Breast epithelium (tissue), 4 donors: Measurements from ENCODE around the gene CDC123. TPM values are rescaled to one million over a fixed set of nuclear protein-coding genes. Genes with fewer than 3 reads are reported as not detected.

Experiments
- DNase-seq, 2 donors: peaks; one replicate each; pipeline ENCODE4 v3.0.0-alpha.2; 2019; ENCODE audit warnings: low spot score in 2 of 2
- H3K27ac ChIP-seq, 2 donors: fragments of 200-600 bp; sonication (generic) in 1 of 2; one replicate each; pipeline ENCODE4 v1.5.1; 2016 to 2019; ENCODE audit warnings: mild to moderate bottlenecking in 1 of 2
- H3K27me3 ChIP-seq, 2 donors: fragments of 200-600 bp; sonication (generic) in 1 of 2; one replicate each; pipeline versions ENCODE4 v1.5.1 to v1.6.0; 2017 to 2019; ENCODE audit warnings: control low read depth in 1 of 2, mild to moderate bottlenecking in 1 of 2
- H3K36me3 ChIP-seq: fragments of 200-600 bp; one replicate; pipeline ENCODE4 v1.5.1; 2019
- H3K4me1 ChIP-seq, 2 donors: fragments of 200-600 bp; sonication (generic); one replicate each; pipeline ENCODE4 v1.5.1; 2016 to 2019; ENCODE audit warnings: control low read depth in 1 of 2
- H3K4me3 ChIP-seq, 3 donors: fragments of 200-600 bp; sonication (generic); 1 replicate in 2 of 3; 2 replicates in 1 of 3; pipeline ENCODE4 v1.5.1; 2016 to 2019; ENCODE audit warnings: mild to moderate bottlenecking in 3 of 3, moderate library complexity in 2 of 3
- H3K9me3 ChIP-seq, 2 donors: fragments of 200-600 bp; sonication (generic) in 1 of 2; one replicate each; pipeline ENCODE4 v1.5.1; 2016 to 2019; ENCODE audit warnings: control low read depth in 1 of 2
- CTCF ChIP-seq, 3 donors: fragments of 450-650 bp; IDR thresholded peaks; one replicate each; pipeline ENCODE4 v1.5.1; 2016 to 2017; ENCODE audit warnings: antibody characterized with exemption in 3 of 3, mild to moderate bottlenecking in 3 of 3, moderate library complexity in 3 of 3
- POLR2A ChIP-seq: fragments of 450-650 bp; IDR thresholded peaks from one replicate; pipeline ENCODE4 v1.6.1; 2016; ENCODE audit warnings: antibody characterized with exemption, mild to moderate bottlenecking, moderate library complexity
- POLR2AphosphoS5 ChIP-seq, 3 donors: sonication (generic); formaldehyde crosslinking; IDR thresholded peaks; one replicate each; pipeline ENCODE4 v1.6.1; 2017; ENCODE audit warnings: antibody characterized with exemption in 3 of 3
- intact Hi-C: fragments of 100-400 bp; cut with DNase I; formaldehyde crosslinking; loops from one replicate; pipeline ENCODE4 v1.15.1; 2023; ENCODE audit warnings: low total_unique reads
- total RNA-seq, 3 donors: library from RNA; depleted of rRNA; stranded (reverse); fragments of >200 nt; gene quantifications; one replicate each; pipeline ENCODE4 v1.1.0, GENCODE V29; 2016

The CDC123 gene
- total RNA-seq: 10 to 100 TPM; 61.6 to 87.5 (median 86.7) TPM

GRCh38 chr10:12195603-12196506 is at the start of gene CDC123, which contains the start of gene NUDT5:
Gene CDC123, plus strand, starts transcription at chr10:12196188. Its CDS starts 58 bp downstream, at chr10:12196246.
Gene NUDT5, minus strand, starts transcription at chr10:12195891. Its CDS starts 9,600 bp downstream, at chr10:12186291.
- H3K27ac ChIP-seq: peak within 1 kb of the TSS; percentile 91
- peak within 1 kb of the TSS; percentile 66 to 92 (median 84) for H3K4me3 ChIP-seq
- no peaks in the 10 kb centered on the region for H3K27me3 ChIP-seq
- no peak for TF ChIP-seq CTCF (IDR thresholded peaks at IDR 0.05)
- TF ChIP-seq POLR2AphosphoS5 (IDR thresholded peaks at IDR 0.05): peak in 2 of 3 donors; percentile 46 to 78
- TF ChIP-seq POLR2A: no peak
- intact Hi-C loops: no loop called here
- DNase-seq: peak; percentile 74 to 79
- no peaks in the 10 kb centered on the region for H3K4me1 ChIP-seq
- no peaks in the 10 kb centered on the region for H3K9me3 ChIP-seq
- H3K36me3 ChIP-seq: no peaks in the 10 kb centered on the region

- TF ChIP-seq POLR2AphosphoS5 (IDR thresholded peaks at IDR 0.05) (no peak), CTCF (IDR thresholded peaks at IDR 0.05) (no peak), POLR2A (no peak)
- Histone ChIP-seq H3K4me1 (no peaks in the 10 kb centered on the region), H3K27ac (no peak overlapping the region), H3K9me3 (no peaks in the 10 kb centered on the region), H3K36me3 (no peaks in the 10 kb centered on the region), H3K27me3 (no peaks in the 10 kb centered on the region), H3K4me3 (no peak overlapping the region)
- no peak for DNase-seq
- intact Hi-C loops: no loop called here
Observed at GRCh38 chr10:12150163-12150562, 45.8 kb upstream of the CDC123 start.

- no peak overlapping the region for H3K4me3 ChIP-seq
- H3K27ac ChIP-seq: no peak overlapping the region
- no peak for DNase-seq
- no peaks in the 10 kb centered on the region for H3K9me3 ChIP-seq
- intact Hi-C loops: no loop called here
- H3K36me3 ChIP-seq: no peaks in the 10 kb centered on the region
- H3K4me1 ChIP-seq: no peaks in the 10 kb centered on the region
- TF ChIP-seq POLR2AphosphoS5 (IDR thresholded peaks at IDR 0.05): no peak
- no peak for TF ChIP-seq CTCF (IDR thresholded peaks at IDR 0.05)
- H3K27me3 ChIP-seq: no peaks in the 10 kb centered on the region
Observed at GRCh38 chr10:12154516-12154915, 41.5 kb upstream of the CDC123 start.

GRCh38 chr10:12156367-12157123 is 39.4 kb upstream of the CDC123 start:
- no peak overlapping the region for H3K27ac ChIP-seq
- no peak for TF ChIP-seq POLR2A
- TF ChIP-seq CTCF (IDR thresholded peaks at IDR 0.05): no peak
- no peak for TF ChIP-seq POLR2AphosphoS5 (IDR thresholded peaks at IDR 0.05)
- no peaks in the 10 kb centered on the region for H3K4me1 ChIP-seq
- no peak for DNase-seq
- no peak overlapping the region for H3K4me3 ChIP-seq
- H3K27me3 ChIP-seq: no peaks in the 10 kb centered on the region
- intact Hi-C loops: no loop called here
- H3K36me3 ChIP-seq: no peaks in the 10 kb centered on the region
- H3K9me3 ChIP-seq: no peaks in the 10 kb centered on the region

GRCh38 chr10:12158111-12158510 is 37.9 kb upstream of the CDC123 start:
- Histone ChIP-seq H3K4me1 (no peaks in the 10 kb centered on the region), H3K9me3 (no peaks in the 10 kb centered on the region), H3K36me3 (no peaks in the 10 kb centered on the region), H3K4me3 (no peak overlapping the region), H3K27ac (no peak overlapping the region), H3K27me3 (no peaks in the 10 kb centered on the region)
- DNase-seq: no peak
- TF ChIP-seq CTCF (IDR thresholded peaks at IDR 0.05): no peak
- TF ChIP-seq POLR2A: no peak
- TF ChIP-seq POLR2AphosphoS5 (IDR thresholded peaks at IDR 0.05): no peak
- intact Hi-C loops: no loop called here
